ENCODE results near the gene ATP6V1G1.
A peak's percentile ranks its signal among the peaks of the same experiment; 100 is the strongest.
"Not testable (repeated sequence)": the region's sequence is repeated elsewhere in the genome, so short reads cannot be mapped to it uniquely, and the experiment has no call there.

Gene ATP6V1G1

GRCh38 chr9:114592356-114592755 lies 4.8 kb downstream of the ATP6V1G1 start:
- H3K27me3 Mint-ChIP-seq, result no peaks in the 10 kb centered on the region
- peak overlapping the region; percentile 92 for H3K27ac Mint-ChIP-seq
- no peaks in the 10 kb centered on the region for H3K9me3 Mint-ChIP-seq (ENCODE audit: low read depth)
- peaks cover 15% of the 10 kb centered on the region for H3K36me3 Mint-ChIP-seq
- H3K4me3 Mint-ChIP-seq, result peak overlapping the region; percentile 85
- H3K4me1 Mint-ChIP-seq (ENCODE audit: low read depth), result peaks cover 70% of the 10 kb centered on the region

GRCh38 chr9:114594136-114594535 lies 6.6 kb downstream of the ATP6V1G1 start:
- Mint-ChIP-seq H3K27ac (peak overlapping the region; percentile 92), H3K36me3 (peaks cover 9% of the 10 kb centered on the region), H3K9me3 (ENCODE audit: low read depth) (no peaks in the 10 kb centered on the region), H3K27me3 (no peaks in the 10 kb centered on the region), H3K4me1 (ENCODE audit: low read depth) (peaks cover 68% of the 10 kb centered on the region), H3K4me3 (no peak overlapping the region)

- Mint-ChIP-seq H3K4me1 (ENCODE audit: low read depth) (peaks cover 20% of the 10 kb centered on the region), H3K36me3 (peaks cover 19% of the 10 kb centered on the region)
- not testable (repeated sequence) for H3K27ac Mint-ChIP-seq; H3K27me3 Mint-ChIP-seq; H3K9me3 Mint-ChIP-seq (ENCODE audit: low read depth); H3K4me3 Mint-ChIP-seq
These were observed 13.1 kb downstream of the ATP6V1G1 start for GRCh38 chr9:114600502-114601248.

- H3K27me3 Mint-ChIP-seq; H3K9me3 Mint-ChIP-seq (ENCODE audit: low read depth); H3K4me3 Mint-ChIP-seq; H3K27ac Mint-ChIP-seq: not testable (repeated sequence)
- Mint-ChIP-seq H3K4me1 (ENCODE audit: low read depth) (peaks cover 12% of the 10 kb centered on the region), H3K36me3 (peaks cover 16% of the 10 kb centered on the region)
These were observed 14.2 kb downstream of the ATP6V1G1 start for GRCh38 chr9:114601787-114602186.

- Mint-ChIP-seq H3K4me3 (no peak overlapping the region), H3K27ac (peak overlapping the region; percentile 41), H3K9me3 (ENCODE audit: low read depth) (no peaks in the 10 kb centered on the region), H3K4me1 (ENCODE audit: low read depth) (peaks cover 11% of the 10 kb centered on the region), H3K36me3 (peaks cover 16% of the 10 kb centered on the region), H3K27me3 (no peaks in the 10 kb centered on the region)
These were observed 15.1 kb downstream of the ATP6V1G1 start for GRCh38 chr9:114602620-114603019.

GRCh38 chr9:114603248-114603647 lies 15.7 kb downstream of the ATP6V1G1 start:
- Mint-ChIP-seq H3K36me3 (peaks cover 16% of the 10 kb centered on the region), H3K9me3 (ENCODE audit: low read depth) (no peaks in the 10 kb centered on the region), H3K27me3 (no peaks in the 10 kb centered on the region), H3K4me1 (ENCODE audit: low read depth) (peaks cover 11% of the 10 kb centered on the region), H3K27ac (no peak overlapping the region), H3K4me3 (no peak overlapping the region)

GRCh38 chr9:114604989-114605388 lies 17.4 kb downstream of the ATP6V1G1 start:
- Mint-ChIP-seq H3K36me3 (peaks cover 9% of the 10 kb centered on the region), H3K27ac (peak overlapping the region; percentile 38), H3K27me3 (no peaks in the 10 kb centered on the region), H3K9me3 (ENCODE audit: low read depth) (no peaks in the 10 kb centered on the region), H3K4me3 (no peak overlapping the region), H3K4me1 (ENCODE audit: low read depth) (peaks cover 11% of the 10 kb centered on the region)

- H3K9me3 Mint-ChIP-seq (ENCODE audit: low read depth), result no peaks in the 10 kb centered on the region
- H3K27ac Mint-ChIP-seq, result no peak overlapping the region
- peaks cover 20% of the 10 kb centered on the region for H3K4me1 Mint-ChIP-seq (ENCODE audit: low read depth)
- H3K4me3 Mint-ChIP-seq, result no peak overlapping the region
- no peaks in the 10 kb centered on the region for H3K27me3 Mint-ChIP-seq
- peaks cover 6% of the 10 kb centered on the region for H3K36me3 Mint-ChIP-seq
These were observed 18.5 kb downstream of the ATP6V1G1 start for GRCh38 chr9:114606068-114606467.

- Mint-ChIP-seq H3K27ac (peak overlapping the region; percentile 19), H3K36me3 (peaks cover 2% of the 10 kb centered on the region), H3K4me1 (ENCODE audit: low read depth) (peaks cover 20% of the 10 kb centered on the region), H3K9me3 (ENCODE audit: low read depth) (no peaks in the 10 kb centered on the region), H3K4me3 (no peak overlapping the region), H3K27me3 (no peaks in the 10 kb centered on the region)
These were observed 19.1 kb downstream of the ATP6V1G1 start for GRCh38 chr9:114606597-114607207.

GRCh38 chr9:114607671-114608524 lies 20.3 kb downstream of the ATP6V1G1 start:
- H3K4me3 Mint-ChIP-seq, result no peak overlapping the region
- no peaks in the 10 kb centered on the region for H3K36me3 Mint-ChIP-seq
- H3K27me3 Mint-ChIP-seq, result no peaks in the 10 kb centered on the region
- H3K9me3 Mint-ChIP-seq (ENCODE audit: low read depth), result no peaks in the 10 kb centered on the region
- peak overlapping the region; percentile 2 for H3K27ac Mint-ChIP-seq
- H3K4me1 Mint-ChIP-seq (ENCODE audit: low read depth), result peaks cover 30% of the 10 kb centered on the region

GRCh38 chr9:114608525-114608796 lies 20.9 kb downstream of the ATP6V1G1 start:
- H3K27ac Mint-ChIP-seq, result no peak overlapping the region
- H3K36me3 Mint-ChIP-seq, result no peaks in the 10 kb centered on the region
- no peaks in the 10 kb centered on the region for H3K9me3 Mint-ChIP-seq (ENCODE audit: low read depth)
- peaks cover 35% of the 10 kb centered on the region for H3K4me1 Mint-ChIP-seq (ENCODE audit: low read depth)
- H3K27me3 Mint-ChIP-seq, result no peaks in the 10 kb centered on the region
- H3K4me3 Mint-ChIP-seq, result no peak overlapping the region

- Mint-ChIP-seq H3K27ac (peak overlapping the region; percentile 92), H3K4me1 (ENCODE audit: low read depth) (peaks cover 54% of the 10 kb centered on the region), H3K36me3 (peaks cover 3% of the 10 kb centered on the region), H3K9me3 (ENCODE audit: low read depth) (no peaks in the 10 kb centered on the region), H3K4me3 (peak overlapping the region; percentile 91), H3K27me3 (no peaks in the 10 kb centered on the region)
These were observed 24.1 kb downstream of the ATP6V1G1 start for GRCh38 chr9:114611516-114612271.

GRCh38 chr9:114612272-114612923 lies 24.8 kb downstream of the ATP6V1G1 start:
- H3K4me1 Mint-ChIP-seq (ENCODE audit: low read depth), result peaks cover 55% of the 10 kb centered on the region
- peak overlapping the region; percentile 92 for H3K27ac Mint-ChIP-seq
- H3K9me3 Mint-ChIP-seq (ENCODE audit: low read depth), result no peaks in the 10 kb centered on the region
- peak overlapping the region; percentile 91 for H3K4me3 Mint-ChIP-seq
- peaks cover 3% of the 10 kb centered on the region for H3K36me3 Mint-ChIP-seq
- no peaks in the 10 kb centered on the region for H3K27me3 Mint-ChIP-seq

- H3K36me3 Mint-ChIP-seq, result peaks cover 3% of the 10 kb centered on the region
- peak overlapping the region; percentile 91 for H3K4me3 Mint-ChIP-seq
- peaks cover 55% of the 10 kb centered on the region for H3K4me1 Mint-ChIP-seq (ENCODE audit: low read depth)
These were observed 25.5 kb downstream of the ATP6V1G1 start for GRCh38 chr9:114613087-114613486.

More at GRCh38 chr9:114613087-114613486, 25.5 kb downstream of the ATP6V1G1 start:
- H3K27me3 Mint-ChIP-seq, result no peaks in the 10 kb centered on the region
- peak overlapping the region; percentile 92 for H3K27ac Mint-ChIP-seq
- H3K9me3 Mint-ChIP-seq (ENCODE audit: low read depth), result no peaks in the 10 kb centered on the region
